ENCODE data around the gene ACOX3.

The ACOX3 gene

GRCh38 chr4:8319061-8319460 is 121.5 kb downstream of the ACOX3 start:
- no peak overlapping the region for H3K4me3 ChIP-seq (ENCODE audit: low read length)
- TF ChIP-seq CTCF (IDR thresholded peaks at IDR 0.05; ENCODE audit: insufficient read depth, low read depth, low read length, missing control alignments), result no peak
- no peak for DNase-seq (ENCODE audit: low read depth)

GRCh38 chr4:8318509-8318908 is 122.0 kb downstream of the ACOX3 start:
- no peak for TF ChIP-seq CTCF (IDR thresholded peaks at IDR 0.05; ENCODE audit: insufficient read depth, low read depth, low read length, missing control alignments)
- DNase-seq (ENCODE audit: low read depth), result no peak
- H3K4me3 ChIP-seq (ENCODE audit: low read length), result no peak overlapping the region

GRCh38 chr4:8317474-8317873 is 123.0 kb downstream of the ACOX3 start:
- no peak for DNase-seq (ENCODE audit: low read depth)
- H3K4me3 ChIP-seq (ENCODE audit: low read length), result no peak overlapping the region
- no peak for TF ChIP-seq CTCF (IDR thresholded peaks at IDR 0.05; ENCODE audit: insufficient read depth, low read depth, low read length, missing control alignments)

- H3K4me3 ChIP-seq (ENCODE audit: low read length), result no peak overlapping the region
- no peak for TF ChIP-seq CTCF (IDR thresholded peaks at IDR 0.05; ENCODE audit: insufficient read depth, low read depth, low read length, missing control alignments)
- no peak for DNase-seq (ENCODE audit: low read depth)
Observed at GRCh38 chr4:8316911-8317351, 123.6 kb downstream of the ACOX3 start.
